Measurements from ENCODE around the gene STEAP2.

- no peak for TF ChIP-seq CTCF (IDR thresholded peaks at IDR 0.05)
- TF ChIP-seq POLR2A (IDR thresholded peaks at IDR 0.05) = no peak
- no peak for TF ChIP-seq EP300 (IDR thresholded peaks at IDR 0.05)
These were observed 22.0 kb downstream of the STEAP2 start for GRCh38 chr7:90233569-90233968.

Measured in gastroesophageal sphincter (tissue), 3 donors.